GM18858 (cell line): ENCODE data around the gene KIAA0232.
"Not testable (repeated sequence)": the region's sequence is repeated elsewhere in the genome, so short reads cannot be mapped to it uniquely, and the experiment has no call there.

ENCODE experiments used
- ATAC-seq: cut with Tn5 transposase; IDR thresholded peaks from one replicate; pipeline ENCODE4 v1.9.1; 2021; ENCODE audit not compliant: unreplicated experiment

Gene KIAA0232

DNA sequence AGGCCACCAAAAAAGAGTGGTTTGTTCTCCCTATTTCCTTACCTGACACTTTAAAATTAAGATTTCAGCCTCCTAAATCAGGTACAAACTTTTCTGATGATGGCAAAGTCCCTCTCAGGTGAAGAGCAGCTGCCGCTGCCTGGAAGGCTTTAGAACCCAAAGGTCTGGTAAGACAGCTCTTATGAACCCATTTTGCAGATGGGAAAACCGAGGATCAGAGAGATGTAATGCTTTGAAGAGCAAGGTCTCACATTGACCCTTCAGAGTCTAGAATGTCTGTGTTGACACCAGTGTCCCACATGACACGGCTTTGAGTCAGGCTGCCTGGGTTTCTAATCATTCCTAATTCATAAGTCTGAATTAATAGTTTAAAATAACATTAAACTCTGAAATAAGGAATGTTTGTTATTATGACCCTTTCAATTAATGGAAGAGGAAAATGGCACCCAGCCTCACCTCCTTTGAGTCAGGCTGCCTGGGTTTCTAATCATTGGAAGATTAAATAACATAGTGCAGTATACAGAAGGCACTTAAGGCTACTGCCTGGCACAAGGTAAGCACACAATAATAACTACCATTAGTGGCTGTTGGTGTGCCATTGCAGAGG lies 27.9 kb upstream of the KIAA0232 start:
- ATAC-seq = no peak

DNA sequence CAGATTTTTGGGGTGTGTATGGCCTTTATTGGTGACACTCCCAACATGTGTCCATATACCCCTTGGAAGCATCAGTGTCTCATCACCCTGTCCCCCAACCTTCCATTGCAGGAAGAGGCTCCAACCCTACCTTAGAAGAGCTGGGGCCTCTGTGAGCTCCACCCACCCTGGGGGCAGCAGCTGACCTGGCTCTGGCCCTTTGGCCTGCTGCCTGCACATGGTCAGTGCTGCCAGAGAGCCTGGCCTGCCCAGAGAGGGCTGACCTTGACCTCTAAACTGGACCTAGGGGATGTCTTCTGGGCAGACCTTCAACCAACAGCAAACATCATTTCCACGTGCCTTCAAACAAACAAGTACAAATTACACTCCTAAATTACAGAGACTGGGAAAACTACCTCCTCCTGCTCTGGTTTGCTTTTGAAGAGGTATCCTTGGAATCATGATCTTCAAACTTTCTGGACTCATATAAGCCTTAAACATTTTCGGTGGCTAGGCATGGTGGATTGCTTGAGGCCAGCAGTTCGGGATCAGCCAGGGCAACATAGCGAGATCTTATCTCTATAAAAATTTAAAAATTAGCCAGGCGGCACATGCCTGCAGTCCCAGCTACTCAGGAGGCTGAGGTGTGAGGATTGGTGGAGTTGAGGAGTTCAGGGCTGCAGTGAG lies 27.3 kb upstream of the KIAA0232 start:
- no peak for ATAC-seq

DNA sequence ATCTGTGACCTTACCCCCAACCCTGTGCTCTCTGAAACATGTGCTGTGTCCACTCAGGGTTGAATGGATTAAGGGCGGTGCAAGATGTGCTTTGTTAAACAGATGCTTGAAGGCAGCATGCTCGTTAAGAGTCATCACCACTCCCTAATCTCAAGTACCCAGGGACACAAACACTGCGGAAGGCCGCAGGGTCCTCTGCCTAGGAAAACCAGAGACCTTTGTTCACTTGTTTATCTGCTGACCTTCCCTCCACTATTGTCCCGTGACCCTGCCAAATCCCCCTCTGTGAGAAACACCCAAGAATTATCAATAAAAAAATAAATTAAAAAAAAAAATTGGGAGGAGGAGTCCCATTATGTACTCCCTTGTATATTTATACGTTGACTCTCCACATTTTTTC lies 26.2 kb upstream of the KIAA0232 start:
- not testable (repeated sequence) for ATAC-seq

DNA sequence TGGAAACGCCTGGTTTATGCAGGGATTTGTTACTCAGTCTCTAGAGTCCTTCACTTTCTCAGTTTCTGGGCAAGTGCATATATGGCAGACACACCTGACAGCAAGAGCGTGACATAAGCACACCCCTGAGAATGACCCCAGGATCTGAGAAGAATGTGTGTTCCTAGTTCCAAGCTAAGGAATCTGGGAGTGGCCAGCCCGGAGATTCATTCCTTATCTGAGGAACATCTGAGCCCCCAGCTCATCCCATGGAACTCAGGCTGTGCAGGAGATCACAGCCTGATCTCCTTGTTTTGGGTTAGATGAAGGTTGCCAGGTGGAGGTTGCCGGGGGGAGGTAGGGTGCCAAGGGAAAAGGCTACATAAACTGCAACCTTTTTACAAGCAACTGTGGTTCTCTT lies 23.8 kb upstream of the KIAA0232 start:
- no peak for ATAC-seq

DNA sequence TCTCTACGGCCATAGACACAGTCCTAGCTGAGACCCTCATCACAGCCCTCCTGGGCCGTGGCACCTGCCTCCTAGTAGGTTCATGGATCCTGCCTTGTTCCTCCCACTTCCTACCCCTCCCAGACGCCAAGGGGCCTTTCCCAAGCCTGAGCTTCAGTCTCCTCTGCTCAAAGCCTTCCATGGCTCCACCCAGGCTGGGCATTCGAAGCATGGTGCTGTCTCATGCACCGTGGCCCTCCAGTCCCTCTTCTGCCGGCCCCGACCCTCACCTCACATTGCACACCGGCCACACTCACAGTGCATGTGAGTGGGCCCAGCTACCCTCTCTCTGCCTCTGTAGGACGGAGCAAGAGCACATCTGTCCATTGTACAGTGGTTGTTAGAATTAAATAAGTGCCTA lies 21.7 kb upstream of the KIAA0232 start:
- ATAC-seq = no peak

DNA sequence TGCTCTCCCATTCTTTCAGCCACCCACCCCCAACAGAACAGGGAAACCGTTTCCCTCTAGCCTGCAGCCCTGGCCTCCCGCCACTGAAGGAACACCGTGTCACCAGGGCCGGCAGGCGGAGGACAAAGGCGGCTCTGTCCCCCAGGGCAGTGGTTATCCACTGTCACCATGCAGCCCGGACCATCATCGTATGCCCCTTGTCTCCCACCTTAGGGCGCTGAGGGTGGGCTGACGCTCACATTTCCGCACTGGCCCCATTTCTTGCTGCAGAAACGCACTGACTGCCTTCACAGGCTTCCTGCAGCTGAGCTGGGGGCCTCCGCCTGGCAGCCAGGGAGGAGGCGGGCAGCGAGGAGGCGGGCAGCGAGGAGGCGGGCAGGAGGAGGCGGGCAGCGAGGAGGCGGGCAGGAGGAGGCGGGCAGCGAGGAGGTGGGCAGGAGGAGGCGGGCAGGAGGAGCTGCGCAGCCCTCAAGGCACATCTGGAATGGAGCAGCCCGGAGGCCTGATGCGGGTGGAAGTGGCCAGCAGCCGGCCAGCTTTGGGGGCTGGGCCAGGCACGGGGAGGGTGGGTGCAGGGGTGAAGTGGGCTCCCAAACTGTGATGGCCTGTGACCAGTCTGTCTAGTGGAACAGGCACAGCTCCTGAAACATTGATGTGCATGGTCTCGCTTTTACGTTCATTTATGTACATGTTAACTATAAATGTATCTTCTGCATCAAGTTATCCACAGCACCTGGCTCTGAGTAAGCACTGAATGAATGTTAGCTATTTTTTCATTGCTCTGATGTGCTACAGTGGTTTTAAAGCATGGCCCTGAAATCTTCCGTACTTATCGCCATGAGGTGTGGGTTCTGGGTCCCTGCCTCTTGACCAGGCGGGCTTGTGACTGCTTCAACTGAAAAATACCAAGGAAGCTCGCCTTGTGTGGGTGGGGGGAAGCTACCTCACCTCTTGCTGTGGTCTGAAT lies 20.6 kb upstream of the KIAA0232 start:
- ATAC-seq = no peak

DNA sequence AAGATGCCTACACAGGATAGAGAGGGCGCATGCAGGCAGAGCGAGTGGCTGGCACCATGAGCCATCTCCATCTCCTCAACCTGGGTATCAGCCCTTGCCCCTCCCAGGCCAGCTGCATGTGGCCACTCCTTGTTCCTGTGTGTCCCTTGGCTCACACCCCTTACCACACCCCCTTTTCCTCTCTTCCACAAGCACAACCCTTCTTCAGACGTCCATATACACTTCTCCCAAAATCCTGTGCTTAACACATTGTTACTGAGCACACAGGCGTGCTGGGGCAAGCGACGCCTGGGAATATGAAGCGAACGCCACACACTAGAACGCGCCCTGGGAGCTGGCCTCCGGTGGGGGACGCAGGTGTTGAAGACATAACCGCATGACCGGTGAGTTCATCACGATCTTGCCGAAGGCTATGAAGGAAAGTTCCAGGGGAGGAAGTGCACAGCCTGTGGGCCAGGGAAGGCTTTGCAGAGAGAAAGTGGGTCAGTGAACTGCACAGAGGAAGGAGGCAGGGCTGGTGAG lies 19.1 kb upstream of the KIAA0232 start:
- ATAC-seq = no peak

DNA sequence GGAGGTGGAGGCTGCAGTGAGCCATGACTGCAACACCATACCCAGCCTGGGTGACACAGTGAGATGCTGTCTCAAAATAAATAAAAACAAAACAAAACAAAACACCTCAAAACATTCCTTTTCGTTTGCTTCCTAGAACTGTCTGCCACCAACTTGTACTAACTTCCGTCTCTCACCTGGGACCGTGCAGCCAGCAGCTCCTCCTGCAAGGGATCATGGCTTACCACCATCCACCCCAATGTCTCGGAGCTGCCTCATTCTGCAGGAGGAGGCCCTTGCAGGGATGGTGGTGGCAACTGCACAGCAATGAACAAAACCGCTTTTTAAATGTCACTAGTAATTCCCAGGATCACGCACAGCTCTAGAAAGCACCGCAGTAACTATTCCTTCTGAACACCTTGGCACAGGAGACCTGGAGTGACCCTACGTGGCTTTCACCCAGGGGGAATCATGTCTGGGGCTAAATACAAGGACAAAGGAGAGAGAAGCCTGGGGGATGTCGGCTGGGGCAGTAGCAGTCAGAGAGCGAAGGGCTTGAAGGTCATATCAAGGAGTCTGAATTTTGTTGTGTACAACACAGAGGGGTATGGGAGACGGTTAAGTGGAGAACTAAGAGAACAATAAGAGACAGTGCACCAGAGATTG lies 17.4 kb upstream of the KIAA0232 start:
- no peak for ATAC-seq

DNA sequence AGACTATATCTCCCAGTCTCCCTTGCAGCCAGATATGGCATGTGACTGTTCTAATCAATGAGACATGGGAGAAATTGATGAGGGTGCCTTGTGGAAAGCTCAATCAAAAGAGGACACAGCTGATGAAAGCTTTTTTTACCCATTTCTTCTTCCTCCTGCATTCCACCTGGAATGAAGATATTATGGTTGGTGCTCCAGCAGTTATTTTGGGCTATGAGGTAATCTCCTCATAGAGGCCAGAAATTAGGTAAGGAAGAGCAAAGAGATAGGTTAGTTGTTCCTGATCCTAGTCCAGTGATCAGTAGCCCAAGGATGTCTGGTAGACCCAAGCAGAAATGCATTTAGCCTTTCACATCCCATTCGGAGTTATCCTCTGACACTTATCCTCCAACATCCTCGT lies 16.8 kb upstream of the KIAA0232 start:
- ATAC-seq = no peak

DNA sequence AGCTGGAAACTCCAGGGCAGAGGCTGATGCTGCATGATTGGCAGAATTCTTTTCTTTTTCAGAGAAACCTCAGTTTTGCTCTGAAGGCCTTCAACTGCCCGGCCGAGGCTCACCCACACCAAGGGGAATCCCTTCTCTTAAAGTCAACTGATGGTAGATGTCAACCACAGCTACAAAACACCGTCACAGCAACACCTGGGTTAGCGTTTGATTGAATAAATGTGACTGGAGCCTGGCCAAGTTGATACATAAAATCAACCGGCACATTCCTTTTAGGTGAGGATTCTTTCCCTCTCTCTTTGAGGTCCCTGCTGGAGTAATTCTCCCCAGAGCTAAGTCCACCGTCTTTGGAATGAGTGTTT lies 15.2 kb upstream of the KIAA0232 start:
- no peak for ATAC-seq

DNA sequence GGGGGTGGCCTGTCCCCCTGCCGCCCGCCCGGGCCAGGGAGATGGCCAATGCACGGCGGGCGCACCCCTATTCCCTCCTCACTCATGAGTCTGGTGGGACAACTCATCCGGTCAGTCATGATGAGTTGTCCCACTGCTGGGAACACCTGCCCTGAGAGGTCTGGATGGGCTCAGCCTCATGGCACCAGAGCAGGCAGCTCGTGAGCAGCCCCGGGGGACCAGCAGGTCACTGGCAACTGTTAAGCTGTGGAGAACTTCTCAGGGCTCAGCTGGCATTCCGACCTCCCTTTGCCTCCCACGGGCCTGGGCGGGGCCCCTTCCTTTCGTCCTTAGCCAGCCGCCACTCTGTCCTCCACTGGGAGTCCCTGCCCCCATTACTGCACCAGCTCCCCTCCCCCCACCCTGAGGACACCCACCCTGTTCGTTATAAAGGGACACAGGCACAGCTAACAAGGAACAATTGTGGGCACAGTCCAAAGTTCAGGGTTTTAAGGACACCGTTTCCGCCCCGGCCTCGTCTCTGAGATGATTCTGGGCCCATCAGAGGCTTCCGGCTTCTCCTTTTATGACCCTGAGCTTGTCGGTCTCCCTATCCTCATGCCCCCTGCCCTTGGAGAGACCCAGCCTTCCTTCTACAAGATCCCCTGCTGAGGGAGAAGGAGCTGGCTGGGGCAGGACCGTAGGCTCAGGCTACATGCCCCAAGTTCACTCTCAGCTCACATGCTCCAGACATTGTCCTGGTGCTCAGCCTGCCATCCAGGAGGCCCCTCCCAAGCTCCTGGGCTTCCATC lies 14.6 kb upstream of the KIAA0232 start:
- ATAC-seq = no peak

DNA sequence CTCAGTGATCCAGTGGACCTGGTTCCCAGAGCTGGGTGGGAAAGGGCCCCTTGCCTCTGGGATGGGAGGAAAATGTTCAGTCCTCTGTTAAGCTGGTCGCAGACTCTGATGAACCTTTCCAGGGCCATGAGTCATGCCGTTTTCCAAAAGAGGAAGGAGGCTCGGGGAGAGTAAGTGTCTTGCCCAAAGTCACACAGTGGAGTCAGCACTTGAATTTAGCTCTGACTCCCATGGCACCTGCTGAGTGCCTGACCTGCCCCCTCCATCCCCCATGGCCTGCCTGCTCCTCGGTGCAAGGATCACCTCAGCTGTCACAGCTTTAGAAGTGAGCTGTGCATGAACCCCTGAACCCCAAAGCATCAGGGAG lies 14.0 kb upstream of the KIAA0232 start:
- ATAC-seq = no peak

DNA sequence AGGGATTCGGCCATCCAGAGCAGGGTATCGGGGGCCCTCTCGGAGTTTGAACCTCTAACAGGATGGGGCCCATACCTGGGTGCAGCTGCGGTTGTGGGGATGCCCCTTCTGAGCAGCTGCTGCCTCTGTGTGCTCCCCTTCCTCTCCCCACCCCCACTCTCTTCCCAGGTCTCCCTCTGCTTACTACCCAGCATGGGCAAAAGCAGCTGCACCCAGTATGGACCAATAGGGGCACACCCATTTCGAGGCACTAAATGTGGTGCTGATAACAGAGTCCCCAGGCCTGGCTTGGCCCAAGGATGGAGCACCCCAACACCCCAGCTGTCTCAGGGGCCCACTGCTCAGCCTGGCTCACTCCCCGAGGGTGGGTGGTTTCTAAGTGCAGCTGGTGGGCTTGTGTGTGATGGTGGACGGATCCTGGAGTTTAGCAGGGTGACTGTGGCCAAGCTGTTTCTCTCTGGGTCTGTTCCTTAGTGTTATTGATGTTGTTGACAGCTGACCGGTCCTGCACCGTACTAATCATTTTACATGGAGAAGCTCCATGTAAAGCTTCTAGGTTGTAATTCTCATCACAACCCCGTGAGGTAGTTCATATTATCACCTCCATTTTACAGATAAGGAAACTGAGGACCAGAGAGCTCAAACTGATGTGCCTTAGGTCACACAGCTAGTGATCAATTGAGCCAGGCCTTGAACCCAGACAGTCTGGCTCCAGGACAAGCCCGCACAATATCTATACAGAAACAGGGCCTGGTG lies 13.1 kb upstream of the KIAA0232 start:
- no peak for ATAC-seq

DNA sequence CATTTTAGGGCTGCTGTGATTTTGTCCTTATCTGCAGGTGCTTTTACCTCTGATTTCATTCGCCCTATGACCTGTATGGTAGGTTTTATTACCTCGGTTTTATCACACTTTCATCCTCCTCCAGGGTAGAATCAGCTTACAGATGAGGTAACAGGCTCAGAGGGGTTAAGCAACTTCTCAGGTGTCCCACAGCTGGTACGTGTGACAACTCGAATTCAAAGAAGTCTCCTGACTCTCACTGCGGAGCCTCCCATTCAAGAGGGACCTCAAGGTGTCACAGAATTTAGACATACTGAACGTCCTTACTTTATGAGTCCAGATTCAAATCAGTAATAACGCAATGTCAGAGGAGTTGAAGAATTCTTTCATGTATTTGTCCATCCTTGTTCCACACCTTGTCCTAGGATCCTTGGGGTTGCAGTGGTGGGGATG lies 12.5 kb upstream of the KIAA0232 start:
- ATAC-seq = no peak

DNA sequence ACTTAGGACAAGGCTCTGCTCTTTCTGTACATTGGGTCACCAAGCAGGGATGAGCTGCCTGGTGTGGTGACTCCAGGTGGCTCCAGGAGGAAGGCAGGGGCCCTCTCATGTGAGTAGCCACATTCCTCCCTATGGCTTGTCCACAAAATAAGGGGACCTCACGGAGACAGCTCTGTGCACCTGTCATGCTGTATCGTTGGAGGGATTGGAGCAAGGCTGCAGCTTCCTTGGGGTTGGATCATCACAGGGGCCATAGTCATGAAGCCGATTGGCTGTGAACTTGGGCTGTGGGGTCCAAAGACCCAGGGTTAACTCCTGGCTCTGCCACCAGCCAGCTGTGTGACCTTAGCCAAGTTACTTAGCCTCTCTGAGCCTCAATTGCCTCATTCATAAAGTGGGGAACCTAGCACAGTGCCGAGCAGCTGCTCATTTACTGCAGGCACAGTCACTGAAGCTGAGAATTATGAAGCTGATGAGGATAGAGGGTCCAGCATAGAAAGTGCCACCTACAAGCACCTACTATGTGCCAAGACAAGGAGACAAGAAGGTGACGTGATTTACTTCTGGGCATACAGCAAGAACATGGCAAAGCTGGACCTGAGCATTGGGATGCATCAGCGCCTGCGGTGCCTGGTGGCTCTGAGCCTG lies 11.8 kb upstream of the KIAA0232 start:
- no peak for ATAC-seq

DNA sequence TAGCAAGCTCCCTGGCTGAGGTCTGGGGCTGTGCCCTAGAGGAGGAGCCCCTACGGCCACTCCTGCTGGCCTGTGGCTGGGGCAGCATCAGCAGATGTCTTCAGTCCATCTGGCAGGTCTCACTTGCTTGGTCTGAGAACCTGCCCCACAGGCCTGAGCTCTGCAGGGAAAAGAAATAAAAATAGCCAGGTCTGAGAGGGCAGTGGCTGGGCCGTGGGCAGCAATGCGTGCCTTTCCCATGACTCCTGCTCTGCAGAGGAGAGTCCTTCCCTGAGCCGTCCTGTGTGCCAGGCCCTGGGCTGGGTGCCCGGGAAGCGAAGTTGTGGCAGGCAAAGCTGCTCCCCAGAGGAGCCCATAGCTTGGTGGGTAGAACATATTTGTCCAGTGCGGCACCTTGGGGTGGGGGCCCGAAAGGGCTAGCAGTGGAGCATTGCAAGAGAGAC lies 11.3 kb upstream of the KIAA0232 start:
- ATAC-seq = no peak

DNA sequence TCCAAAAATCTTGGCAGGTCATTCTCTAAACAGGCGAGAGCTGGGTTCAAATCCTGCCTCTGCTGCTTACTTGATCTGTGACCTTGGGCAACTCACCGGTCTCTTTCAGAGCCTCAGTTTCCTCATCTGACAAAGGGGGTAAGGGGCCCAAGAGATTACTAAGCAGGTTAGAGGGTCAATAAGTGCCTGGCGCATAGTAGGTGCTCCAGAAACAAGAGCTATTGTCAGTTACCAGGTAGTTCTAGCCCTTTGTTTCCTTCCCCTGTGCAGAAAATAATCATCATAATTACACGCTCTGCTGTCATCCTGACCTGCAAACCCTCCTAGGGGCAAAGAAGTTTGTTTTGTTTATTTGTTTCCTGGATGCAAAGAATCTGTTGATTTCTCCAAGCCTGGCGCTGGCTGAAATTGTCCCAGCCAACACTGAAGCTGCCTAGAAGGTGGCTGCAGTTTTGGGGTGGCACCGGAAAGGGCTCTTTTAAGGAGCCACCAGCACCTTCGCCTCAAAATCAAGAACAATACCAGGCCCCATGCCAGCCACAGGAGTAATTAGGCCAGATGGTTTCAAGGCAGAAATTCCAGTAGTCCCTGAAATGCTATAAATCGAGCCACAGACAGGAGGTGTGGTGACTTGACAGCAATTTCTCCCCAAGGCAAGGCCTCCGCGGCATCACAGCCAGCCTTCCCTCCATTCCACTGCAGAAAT lies 10.2 kb upstream of the KIAA0232 start:
- ATAC-seq = no peak

DNA sequence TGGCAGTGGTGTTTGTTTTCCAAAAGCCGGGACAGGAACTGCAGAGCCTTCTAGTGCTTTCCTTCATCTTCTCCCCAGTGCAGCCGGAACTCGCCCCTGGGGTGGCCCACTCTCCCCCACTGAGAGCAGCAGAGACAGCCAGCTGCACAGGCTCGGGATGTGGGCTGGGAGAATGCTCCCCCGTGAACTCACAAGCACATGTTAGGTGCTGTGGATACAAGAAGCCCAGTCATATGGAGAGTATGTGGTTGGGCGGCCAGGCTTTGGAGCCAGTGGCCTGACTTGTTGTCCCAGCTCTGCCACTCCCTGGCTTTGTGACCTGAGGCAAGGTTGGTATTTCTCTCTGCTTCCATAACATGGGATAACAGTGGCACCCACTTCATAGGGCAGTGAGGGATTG lies 9.4 kb upstream of the KIAA0232 start:
- ATAC-seq = no peak
